ENCODE measurements around the gene SOD2.
A peak's percentile ranks its signal among the peaks of the same experiment; 100 is the strongest.
"Not testable (repeated sequence)": the region's sequence is repeated elsewhere in the genome, so short reads cannot be mapped to it uniquely, and the experiment has no call there.

Gene SOD2

DNA sequence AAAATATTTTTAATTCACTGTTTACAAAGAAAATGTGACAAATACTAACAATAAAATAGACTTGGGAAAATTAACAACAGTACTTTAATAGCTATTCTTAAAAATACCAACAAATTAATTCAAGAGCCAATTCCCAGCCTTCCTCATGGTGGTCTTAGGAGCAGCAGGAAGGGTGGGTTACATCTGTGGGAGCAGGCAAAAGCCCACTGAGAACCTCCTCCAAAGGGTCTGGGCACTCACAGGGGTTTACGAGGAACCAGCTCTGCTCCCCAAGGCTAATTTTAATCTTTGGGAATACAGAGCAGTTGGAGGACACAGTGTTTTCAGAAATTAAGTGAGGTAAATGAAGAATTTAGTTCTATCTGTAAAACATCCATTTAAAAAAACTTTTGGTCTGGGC is 10.2 kb downstream of the SOD2 start:
- DNase-seq (ENCODE audit: low read depth in 2 of 2), result no peak

- DNase-seq (ENCODE audit: low read depth in 2 of 2), result no peak
These were observed 10.7 kb downstream of the SOD2 start for GRCh38 chr6:159682295-159682694.

DNA sequence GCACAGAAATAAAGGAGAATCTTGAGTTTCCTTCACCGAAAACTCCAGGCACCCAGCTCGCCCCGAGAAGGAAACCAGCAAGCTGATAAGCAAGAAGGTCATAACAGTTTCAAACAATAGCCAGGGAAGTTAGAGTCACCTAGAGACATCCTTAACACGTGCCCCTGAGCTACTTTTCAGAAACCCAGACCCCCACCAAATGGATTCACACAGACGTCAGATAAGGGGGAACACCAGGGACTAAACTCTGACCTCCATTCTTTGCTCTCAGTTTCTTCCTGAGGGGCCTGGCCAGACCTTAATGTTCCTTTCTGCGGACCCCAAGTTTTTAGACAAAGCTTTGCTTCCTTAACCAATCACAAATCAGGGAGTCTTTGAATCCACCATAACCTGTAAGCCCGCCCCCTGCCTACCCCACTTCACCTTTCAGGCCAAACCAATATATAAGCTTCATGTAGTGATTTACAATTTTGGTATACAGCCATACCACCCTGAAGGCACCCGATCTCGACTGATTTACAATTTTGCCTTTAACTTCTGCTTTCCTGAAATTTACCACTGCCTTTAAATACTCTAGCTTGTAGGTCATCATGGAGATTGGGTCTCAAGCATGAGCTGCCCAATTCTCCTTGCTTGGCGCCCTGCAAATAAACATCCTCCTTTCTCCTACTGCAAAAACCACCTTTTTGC is 11.7 kb downstream of the SOD2 start:
- no peak for DNase-seq (ENCODE audit: low read depth in 2 of 2)

- no peak for DNase-seq (ENCODE audit: low read depth in 2 of 2)
These were observed 12.9 kb downstream of the SOD2 start for GRCh38 chr6:159680104-159680503.

GRCh38 chr6:159679091-159680077 is 13.7 kb downstream of the SOD2 start:
- DNase-seq (ENCODE audit: low read depth in 2 of 2), result no peak

GRCh38 chr6:159678574-159678973 is 14.5 kb downstream of the SOD2 start:
- DNase-seq (ENCODE audit: low read depth in 2 of 2), result no peak

- DNase-seq (ENCODE audit: low read depth in 2 of 2), result no peak
These were observed 15.4 kb downstream of the SOD2 start for GRCh38 chr6:159677506-159678165.

DNA sequence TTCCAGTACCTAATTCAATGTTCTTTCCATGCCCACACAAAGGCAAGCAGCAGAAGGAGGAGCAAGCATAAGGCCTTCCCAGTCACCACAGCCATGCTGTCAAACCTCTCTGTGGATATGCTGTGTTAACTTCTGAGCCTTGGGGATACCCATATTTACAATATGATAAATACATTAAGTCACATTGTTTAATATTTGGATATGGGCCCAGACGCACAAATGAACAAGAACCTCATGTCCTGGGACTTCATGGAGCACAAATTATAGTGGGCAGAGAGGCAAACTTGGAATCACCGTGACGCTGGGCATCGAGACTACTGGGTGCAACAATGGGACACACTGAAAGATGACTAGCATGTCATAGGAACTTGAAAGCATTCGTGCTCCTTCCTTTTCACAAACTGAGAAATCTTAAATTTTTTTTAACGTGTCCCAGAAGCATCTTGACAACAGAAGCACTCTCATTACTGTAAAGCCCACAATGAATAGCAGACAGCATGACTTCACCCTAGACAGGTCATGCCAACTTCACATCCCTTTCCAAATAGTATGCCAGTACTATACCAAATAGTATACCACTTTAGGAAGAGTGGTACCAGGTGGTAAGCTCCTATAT is 16.0 kb downstream of the SOD2 start:
- DNase-seq (ENCODE audit: low read depth in 2 of 2), result no peak

GRCh38 chr6:159676236-159676635 is 16.8 kb downstream of the SOD2 start:
- not testable (repeated sequence) for DNase-seq (ENCODE audit: low read depth in 2 of 2)

GRCh38 chr6:159665868-159666635 is 27.0 kb downstream of the SOD2 start:
- DNase-seq (ENCODE audit: low read depth in 2 of 2), result no peak

DNA sequence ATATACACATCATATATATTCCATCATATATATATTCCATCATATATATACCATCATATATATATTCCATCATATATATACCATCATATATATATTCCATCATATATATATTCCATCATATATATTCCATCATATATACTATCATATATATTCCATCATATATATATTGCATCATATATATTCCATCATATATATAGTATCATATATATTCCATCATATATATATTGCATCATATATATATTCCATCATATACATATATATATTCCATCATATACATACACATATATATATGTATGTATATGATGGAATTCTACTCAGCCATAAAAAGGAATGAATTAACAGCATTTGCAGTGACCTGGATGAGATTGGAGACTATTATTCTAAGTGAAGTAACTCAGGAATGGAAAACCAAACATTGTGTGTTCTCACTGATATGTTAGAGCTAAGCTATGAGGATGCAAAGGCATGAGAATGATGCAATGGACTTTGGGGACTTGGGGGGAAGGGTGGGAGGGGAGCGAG is 29.6 kb downstream of the SOD2 start:
- not testable (repeated sequence) for DNase-seq (ENCODE audit: low read depth in 2 of 2)

DNA sequence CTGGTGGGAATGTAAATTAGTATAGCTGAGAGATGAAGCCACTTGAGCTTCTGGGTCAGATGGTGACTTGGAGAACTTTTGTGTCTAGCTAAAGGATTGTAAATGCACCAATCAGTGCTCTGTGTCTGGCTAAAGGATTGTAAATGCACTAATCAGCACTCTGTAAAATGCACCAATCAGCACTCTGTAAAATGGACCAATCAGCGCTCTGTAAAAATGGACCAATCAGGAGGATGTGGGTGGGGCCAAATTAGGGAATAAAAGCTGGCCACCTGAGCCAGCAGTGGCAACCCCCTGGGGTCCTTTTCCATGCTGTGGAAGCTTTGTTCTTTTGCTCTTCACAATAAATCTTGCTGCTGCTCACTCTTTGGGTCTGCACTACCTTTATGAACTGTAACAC is 31.1 kb downstream of the SOD2 start:
- DNase-seq (ENCODE audit: low read depth in 2 of 2), result not testable (repeated sequence)

DNA sequence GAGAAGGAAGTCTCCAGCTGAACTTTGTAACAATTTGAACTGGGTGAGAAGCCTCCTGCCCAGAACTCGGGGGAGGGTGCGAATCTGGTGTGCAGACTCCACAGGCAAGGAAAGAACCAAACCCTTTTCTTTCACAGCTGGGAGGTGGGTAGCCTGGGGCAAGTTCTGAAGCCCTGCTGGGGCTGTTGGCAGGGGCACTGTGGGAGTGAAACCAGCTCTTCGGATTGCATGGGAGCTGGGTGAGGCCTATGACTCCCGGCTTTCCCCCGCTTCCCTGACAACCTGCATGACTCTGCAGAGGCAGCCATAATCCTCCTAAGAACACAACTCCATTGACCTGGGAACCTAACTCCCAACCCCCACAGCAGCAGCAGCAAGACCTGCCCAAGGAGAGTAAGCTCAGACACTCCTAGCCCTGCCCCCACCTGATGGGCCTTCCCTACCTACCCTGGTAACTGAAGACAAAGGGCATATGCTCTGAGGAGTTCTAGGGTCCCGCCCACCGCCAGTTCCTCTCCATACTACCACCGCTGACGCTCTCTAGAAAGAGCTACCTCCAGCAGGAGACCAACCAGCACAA is 37.5 kb downstream of the SOD2 start:
- no peak for DNase-seq (ENCODE audit: low read depth in 2 of 2)

DNA sequence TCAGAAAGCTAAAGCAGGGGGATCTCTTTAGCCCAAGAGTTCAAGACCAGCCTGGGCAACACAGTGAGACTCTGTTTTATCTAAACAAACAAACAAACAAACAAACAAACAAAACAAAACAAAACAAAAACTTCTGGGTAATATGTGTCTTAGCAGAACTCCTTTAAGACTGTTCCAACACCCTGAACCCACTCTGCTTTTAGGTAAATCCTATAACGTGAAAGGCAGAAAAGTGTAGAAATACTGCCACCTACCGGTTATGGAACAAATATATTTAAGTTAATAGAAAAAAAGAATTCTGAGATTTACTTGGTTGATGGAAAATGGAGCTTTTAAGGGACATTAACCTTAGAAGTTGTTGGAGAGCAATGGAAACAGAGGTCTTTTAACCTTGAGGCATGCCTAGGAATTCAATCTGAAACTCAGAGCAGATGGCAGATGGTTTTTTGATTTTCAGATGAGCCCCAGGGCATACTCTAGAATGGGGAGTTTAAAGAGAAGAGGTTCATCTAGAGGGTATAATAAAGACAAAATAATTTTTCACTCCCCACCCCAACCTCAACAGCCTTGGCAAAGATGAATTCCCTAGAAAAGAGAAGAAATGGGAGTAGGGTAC is 38.5 kb downstream of the SOD2 start:
- peak in 1 of 2 experiments; percentile 24 for DNase-seq (ENCODE audit: low read depth in 2 of 2)

- DNase-seq (ENCODE audit: low read depth in 2 of 2), result no peak
These were observed 42.7 kb downstream of the SOD2 start for GRCh38 chr6:159650314-159650713.

GRCh38 chr6:159649441-159649840 is 43.6 kb downstream of the SOD2 start:
- no peak for DNase-seq (ENCODE audit: low read depth in 2 of 2)

DNA sequence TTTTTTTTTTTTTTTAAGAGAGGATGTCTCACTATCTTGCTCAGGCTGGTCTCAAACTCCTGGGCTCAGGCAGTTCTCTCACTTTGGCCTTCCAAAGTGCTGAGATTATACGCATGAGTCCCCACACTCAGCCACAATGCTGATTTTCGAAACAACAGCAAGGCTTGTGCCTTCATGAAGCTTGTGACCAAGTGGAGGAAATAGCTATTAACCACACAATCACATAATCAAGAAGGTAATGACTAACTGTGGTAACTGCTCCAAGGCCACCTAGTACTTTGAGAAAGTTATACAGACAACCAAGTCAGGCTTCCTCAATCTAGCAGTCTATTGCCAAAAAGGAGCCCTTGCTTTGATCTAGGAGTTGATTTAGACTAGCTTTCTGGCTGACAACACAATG is 46.3 kb downstream of the SOD2 start:
- DNase-seq (ENCODE audit: low read depth in 2 of 2), result no peak

DNA sequence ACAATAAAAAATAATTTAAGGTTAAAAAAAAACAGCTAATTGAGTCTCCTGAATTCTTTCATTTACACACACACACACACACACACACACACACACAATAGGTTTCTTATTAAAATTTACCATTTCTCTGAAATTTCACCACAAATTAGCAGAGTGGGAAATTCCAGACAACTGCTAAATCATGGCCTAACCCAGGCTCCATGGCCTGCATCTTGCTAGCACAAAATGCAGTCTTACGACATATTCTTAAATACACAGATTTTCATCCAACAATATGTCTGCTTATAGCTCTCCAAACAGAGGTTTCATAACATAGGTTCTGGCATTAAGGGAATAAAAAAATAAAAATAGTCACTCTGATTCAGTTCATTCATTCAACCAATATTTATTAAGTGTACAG is 46.9 kb downstream of the SOD2 start:
- no peak for DNase-seq (ENCODE audit: low read depth in 2 of 2)

GRCh38 chr6:159645640-159646039 is 47.4 kb downstream of the SOD2 start:
- peak; percentile 30 to 44 for DNase-seq (ENCODE audit: low read depth in 2 of 2)
